HEK293 (cell line): ENCODE data around the gene UNC5B.
A peak's percentile ranks its signal among the peaks of the same experiment; 100 is the strongest.

Experiments
- CTCF ChIA-PET: fragments of 350-600 bp; formaldehyde crosslinking; extraction: SDS; loops from one replicate; lab custom pipeline; 2021; ENCODE audit warnings: antibody characterized with exemption; lab: Yijun Ruan, JAX
- POLR2A ChIA-PET: fragments of 300-600 bp; formaldehyde crosslinking; extraction: SDS; loops from one replicate; lab custom pipeline; 2020; ENCODE audit warnings: antibody characterized with exemption, inconsistent platforms; lab: Yijun Ruan, JAX
- H3K27ac ChIP-seq: fragments of 200-500 bp; sonication (Bioruptor generic); 2 replicates; pipeline ENCODE4 v1.5.1; 2014; ENCODE audit warnings: low read depth, low read length, control low read depth, inconsistent platforms; ENCODE audit errors: extremely low read depth
- H3K36me3 ChIP-seq, 2 experiments: fragments of 200-500 bp in 1 of 2; sonication (Bioruptor generic) in 1 of 2; 1 replicate in 1 of 2; 2 replicates in 1 of 2; pipeline ENCODE4 v1.5.1; 2014 to 2017; ENCODE audit warnings: inconsistent platforms in 2 of 2, low read length in 2 of 2; ENCODE audit not compliant: control insufficient read depth in 2 of 2, insufficient read depth in 1 of 2
- H3K4me1 ChIP-seq: fragments of 200-500 bp; sonication (Bioruptor generic); 2 replicates; pipeline ENCODE4 v1.5.1; 2014; ENCODE audit warnings: mild to moderate bottlenecking, low read length, inconsistent platforms; ENCODE audit not compliant: control insufficient read depth, insufficient read depth
- H3K4me3 ChIP-seq: 2 replicates; pipeline ENCODE4 v1.5.1; 2011; ENCODE audit warnings: low read depth, mild to moderate bottlenecking, control low read depth, low read length, moderate library complexity
- H3K9me3 ChIP-seq: fragments of 200-500 bp; sonication (Bioruptor generic); 2 replicates; pipeline ENCODE4 v1.5.1; 2014; ENCODE audit warnings: low read depth, low read length, inconsistent platforms; ENCODE audit not compliant: control insufficient read depth, insufficient read depth
- EGR2 ChIP-seq: fragments of 450-650 bp; formaldehyde crosslinking; IDR thresholded peaks from 2 replicates; pipeline ENCODE4 v1.5.1; 2016; ENCODE audit warnings: low read depth, missing biosample characterization, missing genetic modification characterization
- GFI1B ChIP-seq: fragments of 450-650 bp; formaldehyde crosslinking; IDR thresholded peaks from 2 replicates; pipeline ENCODE4 v1.5.1; 2016; ENCODE audit warnings: missing biosample characterization, missing genetic modification characterization
- GLIS1 ChIP-seq: fragments of 450-650 bp; formaldehyde crosslinking; IDR thresholded peaks from 2 replicates; pipeline ENCODE4 v1.5.1; 2016; ENCODE audit warnings: missing biosample characterization, missing genetic modification characterization
- GLIS2 ChIP-seq: fragments of 450-650 bp; formaldehyde crosslinking; IDR thresholded peaks from 2 replicates; pipeline ENCODE4 v1.5.1; 2016; ENCODE audit warnings: missing biosample characterization, missing genetic modification characterization
- IKZF3 ChIP-seq: fragments of 450-650 bp; IDR thresholded peaks from 2 replicates; pipeline ENCODE4 v1.5.0; 2018; ENCODE audit warnings: missing biosample characterization, mild to moderate bottlenecking, missing genetic modification characterization, moderate library complexity
- MZF1 ChIP-seq: fragments of 450-650 bp; formaldehyde crosslinking; IDR thresholded peaks from 2 replicates; pipeline ENCODE4 v1.5.1; 2017; ENCODE audit warnings: missing biosample characterization, missing genetic modification characterization, borderline replicate concordance
- OSR2 ChIP-seq: fragments of 450-650 bp; formaldehyde crosslinking; IDR thresholded peaks from 2 replicates; pipeline ENCODE4 v1.5.1; 2016; ENCODE audit warnings: missing biosample characterization, missing genetic modification characterization
- PRDM10 ChIP-seq: fragments of 450-650 bp; formaldehyde crosslinking; IDR thresholded peaks from 2 replicates; pipeline ENCODE4 v1.5.1; 2016; ENCODE audit warnings: missing biosample characterization, missing genetic modification characterization
- SP2 ChIP-seq: fragments of 450-650 bp; formaldehyde crosslinking; IDR thresholded peaks from 2 replicates; pipeline ENCODE4 v1.5.1; 2016; ENCODE audit warnings: missing biosample characterization, missing genetic modification characterization
- ZBTB17 ChIP-seq: fragments of 450-650 bp; formaldehyde crosslinking; IDR thresholded peaks from 2 replicates; pipeline ENCODE4 v1.5.1; 2016; ENCODE audit warnings: missing biosample characterization, missing genetic modification characterization
- ZBTB20 ChIP-seq: fragments of 450-650 bp; formaldehyde crosslinking; IDR thresholded peaks from 2 replicates; pipeline ENCODE4 v1.5.1; 2016; ENCODE audit warnings: missing biosample characterization, missing genetic modification characterization
- ZBTB44 ChIP-seq: fragments of 450-650 bp; IDR thresholded peaks from 2 replicates; pipeline ENCODE4 v1.5.1; 2018; ENCODE audit warnings: missing biosample characterization, mild to moderate bottlenecking, missing genetic modification characterization
- ZBTB48 ChIP-seq: fragments of 450-650 bp; formaldehyde crosslinking; IDR thresholded peaks from 2 replicates; pipeline ENCODE4 v1.5.1; 2016; ENCODE audit warnings: missing biosample characterization, missing genetic modification characterization
- ZNF121 ChIP-seq: fragments of 450-650 bp; formaldehyde crosslinking; IDR thresholded peaks from 2 replicates; pipeline ENCODE4 v1.5.1; 2016; ENCODE audit warnings: missing biosample characterization, missing genetic modification characterization
- ZNF335 ChIP-seq: fragments of 450-650 bp; formaldehyde crosslinking; conservative IDR thresholded peaks from 2 replicates; pipeline ENCODE4 v1.5.1; 2016; ENCODE audit warnings: missing biosample characterization, missing genetic modification characterization
- ZNF398 ChIP-seq: fragments of 450-650 bp; formaldehyde crosslinking; IDR thresholded peaks from 2 replicates; pipeline ENCODE4 v1.5.1; 2017; ENCODE audit warnings: missing biosample characterization, missing genetic modification characterization
- ZNF514 ChIP-seq: fragments of 450-650 bp; formaldehyde crosslinking; IDR thresholded peaks from 2 replicates; pipeline ENCODE4 v1.5.1; 2016; ENCODE audit warnings: missing biosample characterization, missing genetic modification characterization
- ZNF561 ChIP-seq: fragments of 450-650 bp; IDR thresholded peaks from 2 replicates; pipeline ENCODE4 v1.5.1; 2018; ENCODE audit warnings: missing biosample characterization, missing genetic modification characterization, borderline replicate concordance
- TF ChIP-seq, protein P1 (sequence below): fragments of 450-650 bp; formaldehyde crosslinking; IDR thresholded peaks from 2 replicates; pipeline ENCODE4 v1.5.1; 2016; ENCODE audit warnings: missing biosample characterization, missing genetic modification characterization
- TF ChIP-seq, protein P2 (sequence below): fragments of 450-650 bp; formaldehyde crosslinking; IDR thresholded peaks from 2 replicates; pipeline ENCODE4 v1.5.1; 2016; ENCODE audit warnings: missing biosample characterization, missing genetic modification characterization

UNC5B gene

GRCh38 chr10:71234970-71235685, 22.8 kb downstream of the UNC5B start:
- Histone ChIP-seq H3K4me1 (peaks cover 63% of the 10 kb centered on the region), H3K27ac (peak overlapping the region; percentile 89), H3K4me3 (no peak overlapping the region), H3K9me3 (no peaks in the 10 kb centered on the region), H3K36me3 (no peaks in the 10 kb centered on the region)
- ChIA-PET POLR2A (interaction anchor here (1.0 to 2.1 kb wide), 2 partner anchors 22 to 23 kb away, joined by 3 to 8 read pairs; no protein-coding TSS in a partner anchor), CTCF (interaction anchor here (0.5 to 1.4 kb wide), 4 partner anchors 22 to 413 kb away, joined by 3 to 8 read pairs (median 4); partner anchors contain the start of gene UNC5B)
- TF ChIP-seq EGR2 (tag by site-specific recombination) (peak; percentile 54), SP2 (tag by site-specific recombination) (0 out of 2 replicates have a peak, but pooled peaks have one; percentile 26), ZBTB48 (tag by site-specific recombination) (0 out of 2 replicates have a peak, but pooled peaks have one; percentile 27), GLIS1 (peak; percentile 72), ZNF561 (tag by site-specific recombination) (peak; percentile 99), MZF1 (no peak), ZBTB20 (tag by site-specific recombination) (peak; percentile 84), ZBTB17 (tag by site-specific recombination) (peak; percentile 62; the same call in 1 of the 2 replicates), ZBTB44 (tag by site-specific recombination) (peak; percentile 73), ZNF398 (tag by site-specific recombination) (peak; percentile 88), GFI1B (tag by site-specific recombination) (no peak), GLIS2 (tag by site-specific recombination) (peak; percentile 62), ZNF335 (peak; percentile 59), PRDM10 (tag by site-specific recombination) (peak; percentile 71), OSR2 (tag by site-specific recombination) (peak; percentile 32; the same call in 1 of the 2 replicates), IKZF3 (tag by site-specific recombination) (peak; percentile 28; the same call in 1 of the 2 replicates), ZNF514 (no peak), ZNF121 (tag by site-specific recombination) (peak; percentile 91)
- TF ChIP-seq, protein P1, sequence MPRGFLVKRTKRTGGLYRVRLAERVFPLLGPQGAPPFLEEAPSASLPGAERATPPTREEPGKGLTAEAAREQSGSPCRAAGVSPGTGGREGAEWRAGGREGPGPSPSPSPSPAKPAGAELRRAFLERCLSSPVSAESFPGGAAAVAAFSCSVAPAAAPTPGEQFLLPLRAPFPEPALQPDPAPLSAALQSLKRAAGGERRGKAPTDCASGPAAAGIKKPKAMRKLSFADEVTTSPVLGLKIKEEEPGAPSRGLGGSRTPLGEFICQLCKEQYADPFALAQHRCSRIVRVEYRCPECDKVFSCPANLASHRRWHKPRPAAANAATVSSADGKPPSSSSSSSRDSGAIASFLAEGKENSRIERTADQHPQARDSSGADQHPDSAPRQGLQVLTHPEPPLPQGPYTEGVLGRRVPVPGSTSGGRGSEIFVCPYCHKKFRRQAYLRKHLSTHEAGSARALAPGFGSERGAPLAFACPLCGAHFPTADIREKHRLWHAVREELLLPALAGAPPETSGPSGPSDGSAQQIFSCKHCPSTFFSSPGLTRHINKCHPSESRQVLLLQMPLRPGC (tag by site-specific recombination) = no peak
- TF ChIP-seq, protein P2, sequence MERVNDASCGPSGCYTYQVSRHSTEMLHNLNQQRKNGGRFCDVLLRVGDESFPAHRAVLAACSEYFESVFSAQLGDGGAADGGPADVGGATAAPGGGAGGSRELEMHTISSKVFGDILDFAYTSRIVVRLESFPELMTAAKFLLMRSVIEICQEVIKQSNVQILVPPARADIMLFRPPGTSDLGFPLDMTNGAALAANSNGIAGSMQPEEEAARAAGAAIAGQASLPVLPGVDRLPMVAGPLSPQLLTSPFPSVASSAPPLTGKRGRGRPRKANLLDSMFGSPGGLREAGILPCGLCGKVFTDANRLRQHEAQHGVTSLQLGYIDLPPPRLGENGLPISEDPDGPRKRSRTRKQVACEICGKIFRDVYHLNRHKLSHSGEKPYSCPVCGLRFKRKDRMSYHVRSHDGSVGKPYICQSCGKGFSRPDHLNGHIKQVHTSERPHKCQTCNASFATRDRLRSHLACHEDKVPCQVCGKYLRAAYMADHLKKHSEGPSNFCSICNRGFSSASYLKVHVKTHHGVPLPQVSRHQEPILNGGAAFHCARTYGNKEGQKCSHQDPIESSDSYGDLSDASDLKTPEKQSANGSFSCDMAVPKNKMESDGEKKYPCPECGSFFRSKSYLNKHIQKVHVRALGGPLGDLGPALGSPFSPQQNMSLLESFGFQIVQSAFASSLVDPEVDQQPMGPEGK (tag by site-specific recombination) = 0 out of 2 replicates have a peak, but pooled peaks have one; percentile 17
